ENCODE results near the gene ZNF69.
"Not testable (repeated sequence)": the region's sequence is repeated elsewhere in the genome, so short reads cannot be mapped to it uniquely, and the experiment has no call there.

ZNF69 gene

GRCh38 chr19:11880598-11880997 is 7.0 kb upstream of the ZNF69 start:
- no peak for TF ChIP-seq CTCF (conservative IDR thresholded peaks at IDR 0.05; ENCODE audit: low read depth)
- ChIA-PET CTCF (interaction anchor here (1.0 to 1.2 kb wide), 2 partner anchors 83 to 185 kb away, joined by 3 read pairs; no protein-coding TSS in a partner anchor), POLR2A (ENCODE audit: low non-redundant PET) (no interaction called here)
- no peak overlapping the region for H3K27ac ChIP-seq
- DNase-seq (ENCODE audit: low spot score): no peak

GRCh38 chr19:11881151-11881800 is 6.3 kb upstream of the ZNF69 start:
- peak; percentile 70 for TF ChIP-seq CTCF (conservative IDR thresholded peaks at IDR 0.05; ENCODE audit: low read depth)
- DNase-seq (ENCODE audit: low spot score): peak; percentile 46
- ChIA-PET POLR2A (ENCODE audit: low non-redundant PET) (no interaction called here), CTCF (interaction anchor here (0.7 to 1.6 kb wide), 3 partner anchors 108 to 258 kb away, joined by 3 to 5 read pairs (median 3); no protein-coding TSS in a partner anchor)
- H3K27ac ChIP-seq: no peak overlapping the region

- ChIA-PET POLR2A (ENCODE audit: low non-redundant PET) (no interaction called here), CTCF (interaction anchor here (1.6 kb wide), 1 partner anchor 106 kb away, joined by 5 read pairs; no protein-coding TSS in a partner anchor)
- no peak for DNase-seq (ENCODE audit: low spot score)
- TF ChIP-seq CTCF (conservative IDR thresholded peaks at IDR 0.05; ENCODE audit: low read depth): no peak
- no peak overlapping the region for H3K27ac ChIP-seq
Observed at GRCh38 chr19:11882606-11883005, 5.0 kb upstream of the ZNF69 start.

GRCh38 chr19:11887234-11887610 is 360 bp upstream of the ZNF69 start:
- H3K27ac ChIP-seq: peak overlapping the region; percentile 59; the same call in 1 of the 2 replicates
- POLR2A ChIA-PET (ENCODE audit: low non-redundant PET): interaction anchor here (0.6 kb wide), 1 partner anchor 795 kb away, joined by 8 read pairs; no protein-coding TSS in a partner anchor
- no peak for DNase-seq (ENCODE audit: low spot score)
- CTCF ChIA-PET: no interaction called here
- no peak for TF ChIP-seq CTCF (conservative IDR thresholded peaks at IDR 0.05; ENCODE audit: low read depth)

- H3K27ac ChIP-seq; POLR2A ChIA-PET (ENCODE audit: low non-redundant PET); CTCF ChIA-PET: not testable (repeated sequence)
Observed at GRCh38 chr19:11889901-11890300, 2.3 kb downstream of the ZNF69 start.

GRCh38 chr19:11890634-11891033 is 3.1 kb downstream of the ZNF69 start:
- no peak for DNase-seq (ENCODE audit: low spot score)
- no peak for TF ChIP-seq CTCF (conservative IDR thresholded peaks at IDR 0.05; ENCODE audit: low read depth)
- ChIA-PET CTCF (no interaction called here), POLR2A (ENCODE audit: low non-redundant PET) (no interaction called here)
- no peak overlapping the region for H3K27ac ChIP-seq

More at GRCh38 chr19:11889901-11890300, 2.3 kb downstream of the ZNF69 start:
- not testable (repeated sequence) for DNase-seq (ENCODE audit: low spot score)

- DNase-seq (ENCODE audit: low spot score): no peak
- no peak overlapping the region for H3K27ac ChIP-seq
- ChIA-PET POLR2A (ENCODE audit: low non-redundant PET) (no interaction called here), CTCF (interaction anchor here (0.6 kb wide), 1 partner anchor 54 kb away, joined by 3 read pairs; no protein-coding TSS in a partner anchor)
- no peak for TF ChIP-seq CTCF (conservative IDR thresholded peaks at IDR 0.05; ENCODE audit: low read depth)
Observed at GRCh38 chr19:11894851-11895250, 7.3 kb downstream of the ZNF69 start.

Data from RWPE1 (cell line).